GM10266 (cell line): ENCODE results near the gene RFX2.
"Not testable (repeated sequence)": the region's sequence is repeated elsewhere in the genome, so short reads cannot be mapped to it uniquely, and the experiment has no call there.

Experiments used
- DNase-seq: peaks from one replicate; pipeline ENCODE4 v3.0.0; 2012; ENCODE audit errors: extremely low spot score
- CTCF ChIP-seq: IDR thresholded peaks from 2 replicates; pipeline ENCODE4 v1.5.1; 2012; ENCODE audit warnings: mild to moderate bottlenecking, low read depth; ENCODE audit not compliant: control insufficient read depth, insufficient read depth; ENCODE audit errors: missing control alignments

The RFX2 gene

GRCh38 chr19:5966215-5966614, 144.1 kb downstream of the RFX2 start:
- TF ChIP-seq CTCF = no peak
- no peak for DNase-seq

DNA sequence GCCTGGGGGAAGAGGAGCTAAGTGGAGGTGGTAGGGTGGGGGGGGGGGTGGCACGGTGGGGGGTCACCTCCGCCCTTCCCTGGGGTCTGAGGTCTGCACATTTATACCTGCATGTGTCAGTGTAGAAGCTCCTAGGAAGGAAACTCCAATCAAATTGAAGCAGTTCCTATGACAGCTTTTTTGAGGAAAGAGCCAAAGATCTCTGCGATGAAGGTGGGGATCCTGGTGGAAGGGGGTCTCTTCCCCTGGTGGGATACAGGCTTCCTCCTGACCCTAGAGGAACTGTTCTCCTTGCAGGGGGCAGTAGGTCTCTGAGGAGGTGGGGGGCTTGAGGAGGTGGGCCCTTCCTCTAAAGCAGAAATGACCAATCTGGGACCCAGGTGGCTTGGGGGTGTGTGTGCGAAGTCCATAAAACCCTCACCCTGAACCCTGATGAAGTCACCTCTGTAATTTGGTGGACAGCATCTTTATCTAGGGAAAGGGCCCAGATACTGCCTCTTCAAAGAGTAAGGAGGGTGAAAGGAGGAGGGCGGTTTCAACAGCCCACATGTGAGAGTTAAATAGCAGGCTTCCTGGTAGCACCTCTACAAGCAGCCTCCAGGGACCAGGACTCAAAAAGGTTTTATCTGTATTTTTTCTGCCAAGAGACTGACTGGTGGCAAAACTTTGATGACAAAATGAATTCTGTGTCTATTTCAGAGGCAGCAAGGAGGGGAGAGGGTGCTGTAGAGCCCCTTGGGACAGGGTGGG, 145.3 kb downstream of the RFX2 start:
- TF ChIP-seq CTCF = no peak

GRCh38 chr19:5963855-5964254, 146.4 kb downstream of the RFX2 start:
- no peak for TF ChIP-seq CTCF
- DNase-seq = no peak

More for the DNA sequence above, 145.3 kb downstream of the RFX2 start:
- DNase-seq = no peak

GRCh38 chr19:5963259-5963658, 147.0 kb downstream of the RFX2 start:
- DNase-seq = not testable (repeated sequence)

- DNase-seq = no peak
- TF ChIP-seq CTCF = no peak
These were observed 148.0 kb downstream of the RFX2 start for GRCh38 chr19:5961969-5962945.

DNA sequence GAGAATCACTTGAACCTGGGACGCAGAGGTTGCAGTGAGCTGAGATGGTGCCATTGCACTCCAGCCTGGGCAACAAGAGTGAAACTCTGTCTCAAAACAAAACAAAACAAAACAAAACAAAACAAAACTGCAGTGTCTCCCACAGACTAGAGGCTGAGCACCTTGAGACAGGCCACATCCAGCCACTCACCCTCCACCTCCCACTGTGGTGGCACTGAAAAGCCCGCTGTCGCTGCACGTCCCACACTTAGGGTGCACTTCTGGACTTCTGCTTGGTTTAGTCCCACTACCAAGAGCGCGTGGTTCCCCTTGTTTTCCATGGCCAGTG, 148.7 kb downstream of the RFX2 start:
- not testable (repeated sequence) for DNase-seq

DNA sequence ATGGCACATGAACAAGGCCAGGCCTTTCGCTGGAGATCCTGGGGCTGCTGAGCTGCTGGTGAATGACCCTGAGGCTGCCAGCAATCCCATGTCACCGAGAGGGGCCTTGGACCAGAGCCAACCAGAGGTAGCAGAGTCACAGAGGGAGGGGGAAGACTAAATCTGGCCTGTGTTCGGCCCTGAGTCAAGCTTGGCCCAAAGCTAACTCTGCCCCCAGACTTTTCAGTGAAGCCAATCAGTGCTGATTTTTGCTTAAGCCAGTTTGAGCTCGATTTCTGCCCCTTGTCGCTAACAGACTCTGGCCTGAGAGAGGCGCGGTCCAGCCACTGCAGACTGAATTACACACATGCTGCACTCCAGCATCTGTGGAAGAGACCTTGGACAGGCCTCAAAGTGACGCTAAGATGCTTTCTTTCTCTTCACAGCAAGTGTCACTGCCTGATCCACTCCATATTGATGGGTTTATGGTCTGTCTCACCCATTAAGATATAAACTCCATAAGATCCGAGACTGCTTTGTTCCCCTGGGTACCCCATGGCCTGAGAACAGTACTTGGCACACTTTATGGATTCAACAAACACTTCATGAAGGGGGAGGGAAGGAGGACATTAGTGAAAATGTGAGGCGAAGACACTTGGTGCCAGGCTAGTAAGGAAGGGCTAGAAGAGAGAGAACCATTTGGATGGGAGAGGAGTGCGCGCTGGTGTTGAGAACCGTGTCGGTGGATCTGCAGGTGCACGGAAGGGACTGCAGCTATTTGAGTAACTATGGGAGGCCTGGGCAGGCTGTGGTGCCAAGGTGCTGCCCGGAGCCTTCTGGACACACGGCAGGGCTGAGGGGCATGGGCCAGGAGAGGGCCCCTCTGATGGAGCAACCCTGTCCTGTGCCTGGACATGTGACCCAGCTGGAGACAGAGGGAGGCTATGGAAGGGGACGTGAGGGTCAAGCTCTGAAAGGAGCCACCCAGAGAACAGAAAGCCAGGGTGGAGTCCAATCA, 150.0 kb downstream of the RFX2 start:
- no peak for DNase-seq
- TF ChIP-seq CTCF = no peak
